ENCODE data around the gene CLRN1. TPM values are rescaled to one million over a fixed set of nuclear protein-coding genes. Genes with fewer than 3 reads are reported as not detected.

The CLRN1 gene
- total RNA-seq, 1 donor from 2014 or later, result not detected

GRCh38 chr3:150984066-150984465 lies 11.5 kb upstream of the CLRN1 start:
- TF ChIP-seq, protein P1, sequence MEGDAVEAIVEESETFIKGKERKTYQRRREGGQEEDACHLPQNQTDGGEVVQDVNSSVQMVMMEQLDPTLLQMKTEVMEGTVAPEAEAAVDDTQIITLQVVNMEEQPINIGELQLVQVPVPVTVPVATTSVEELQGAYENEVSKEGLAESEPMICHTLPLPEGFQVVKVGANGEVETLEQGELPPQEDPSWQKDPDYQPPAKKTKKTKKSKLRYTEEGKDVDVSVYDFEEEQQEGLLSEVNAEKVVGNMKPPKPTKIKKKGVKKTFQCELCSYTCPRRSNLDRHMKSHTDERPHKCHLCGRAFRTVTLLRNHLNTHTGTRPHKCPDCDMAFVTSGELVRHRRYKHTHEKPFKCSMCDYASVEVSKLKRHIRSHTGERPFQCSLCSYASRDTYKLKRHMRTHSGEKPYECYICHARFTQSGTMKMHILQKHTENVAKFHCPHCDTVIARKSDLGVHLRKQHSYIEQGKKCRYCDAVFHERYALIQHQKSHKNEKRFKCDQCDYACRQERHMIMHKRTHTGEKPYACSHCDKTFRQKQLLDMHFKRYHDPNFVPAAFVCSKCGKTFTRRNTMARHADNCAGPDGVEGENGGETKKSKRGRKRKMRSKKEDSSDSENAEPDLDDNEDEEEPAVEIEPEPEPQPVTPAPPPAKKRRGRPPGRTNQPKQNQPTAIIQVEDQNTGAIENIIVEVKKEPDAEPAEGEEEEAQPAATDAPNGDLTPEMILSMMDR (IDR thresholded peaks at IDR 0.05; ENCODE audit: unreplicated experiment), result no peak
- Mint-ChIP-seq H3K36me3 (ENCODE audit: low read depth, unreplicated experiment) (no peaks in the 10 kb centered on the region), H3K4me1 (ENCODE audit: unreplicated experiment) (no peaks in the 10 kb centered on the region), H3K27me3 (ENCODE audit: unreplicated experiment) (no peaks in the 10 kb centered on the region), H3K9me3 (ENCODE audit: unreplicated experiment) (no peaks in the 10 kb centered on the region), H3K27ac (ENCODE audit: unreplicated experiment) (no peak overlapping the region), H3K4me3 (ENCODE audit: unreplicated experiment) (no peak overlapping the region)
- DNase-seq (ENCODE audit: low spot score), result no peak

DNA sequence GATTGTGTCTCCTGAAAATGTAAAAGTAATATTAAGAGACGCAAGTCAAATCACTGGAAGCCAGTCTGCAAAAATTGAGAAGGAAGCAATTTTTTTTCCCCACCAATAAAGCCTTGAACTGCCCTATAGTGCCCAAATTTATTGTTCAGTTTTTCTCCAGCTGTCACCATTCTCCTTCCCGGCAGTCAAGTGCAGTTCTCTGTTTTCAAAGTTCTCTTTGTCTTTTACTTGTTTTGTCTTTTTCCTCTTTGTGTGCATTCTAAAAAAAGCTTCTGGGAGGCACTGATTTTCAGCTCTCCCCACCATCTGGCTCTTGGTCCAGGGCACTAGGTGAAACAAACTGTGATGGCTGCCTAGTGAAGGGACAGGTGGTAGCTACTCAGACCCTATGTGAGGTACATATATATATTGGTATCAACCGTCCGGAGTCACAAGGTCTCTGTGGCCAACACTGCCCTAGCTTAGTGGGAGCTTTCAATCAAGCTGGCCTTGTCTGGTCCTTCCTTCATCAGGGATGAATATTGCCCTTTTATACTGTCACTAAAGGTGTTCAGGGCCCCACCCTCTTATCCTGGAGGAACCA lies 6.1 kb upstream of the CLRN1 start:
- Mint-ChIP-seq H3K4me1 (ENCODE audit: unreplicated experiment) (peaks cover 4% of the 10 kb centered on the region), H3K27me3 (ENCODE audit: unreplicated experiment) (peaks cover 3% of the 10 kb centered on the region)
- no peak for DNase-seq (ENCODE audit: low spot score)

GRCh38 chr3:150975992-150976368 lies 3.5 kb upstream of the CLRN1 start:
- no peak overlapping the region for H3K27ac Mint-ChIP-seq (ENCODE audit: unreplicated experiment)
- H3K36me3 Mint-ChIP-seq (ENCODE audit: low read depth, unreplicated experiment), result no peaks in the 10 kb centered on the region
- TF ChIP-seq, protein P1 (IDR thresholded peaks at IDR 0.05; ENCODE audit: unreplicated experiment), result no peak
- peaks cover 11% of the 10 kb centered on the region for H3K4me1 Mint-ChIP-seq (ENCODE audit: unreplicated experiment)
- peaks cover 3% of the 10 kb centered on the region for H3K27me3 Mint-ChIP-seq (ENCODE audit: unreplicated experiment)
- no peaks in the 10 kb centered on the region for H3K9me3 Mint-ChIP-seq (ENCODE audit: unreplicated experiment)
- no peak overlapping the region for H3K4me3 Mint-ChIP-seq (ENCODE audit: unreplicated experiment)
- no peak for DNase-seq (ENCODE audit: low spot score)

More for the DNA sequence above, 6.1 kb upstream of the CLRN1 start:
- Mint-ChIP-seq H3K4me3 (ENCODE audit: unreplicated experiment) (no peak overlapping the region), H3K36me3 (ENCODE audit: low read depth, unreplicated experiment) (no peaks in the 10 kb centered on the region), H3K27ac (ENCODE audit: unreplicated experiment) (no peak overlapping the region), H3K9me3 (ENCODE audit: unreplicated experiment) (no peaks in the 10 kb centered on the region)
- TF ChIP-seq, protein P1 (IDR thresholded peaks at IDR 0.05; ENCODE audit: unreplicated experiment), result no peak

- Mint-ChIP-seq H3K36me3 (ENCODE audit: low read depth, unreplicated experiment) (no peaks in the 10 kb centered on the region), H3K9me3 (ENCODE audit: unreplicated experiment) (no peaks in the 10 kb centered on the region), H3K27ac (ENCODE audit: unreplicated experiment) (no peak overlapping the region), H3K4me1 (ENCODE audit: unreplicated experiment) (peaks cover 11% of the 10 kb centered on the region), H3K27me3 (ENCODE audit: unreplicated experiment) (peaks cover 3% of the 10 kb centered on the region), H3K4me3 (ENCODE audit: unreplicated experiment) (no peak overlapping the region)
- no peak for DNase-seq (ENCODE audit: low spot score)
- TF ChIP-seq, protein P1 (IDR thresholded peaks at IDR 0.05; ENCODE audit: unreplicated experiment), result no peak
Measured at GRCh38 chr3:150975086-150975991, 2.8 kb upstream of the CLRN1 start.

All from endothelial cell (in vitro differentiated cells).